IMR-90 (cell line): ENCODE data around the gene TEX22. TPM values are rescaled to one million over a fixed set of nuclear protein-coding genes. Genes with fewer than 3 reads are reported as not detected.
A peak's percentile ranks its signal among the peaks of the same experiment; 100 is the strongest.

Source experiments
- ATAC-seq: fragments of 200-7000 bp; cut with Tn5 transposase; 2 replicates; pipeline ENCODE4 v1.9.1; 2020; ENCODE audit warnings: low read depth, mild to moderate bottlenecking, moderate library complexity
- BruUV-seq: library from RNA; stranded (reverse); fragments of 400-500 nt; replicated peaks from 2 replicates; lab custom pipeline; 2021; lab: Mats Ljungman, UMichigan
- CTCF ChIA-PET: fragments of 300-600 bp; formaldehyde crosslinking; extraction: SDS; loops from one replicate; lab custom pipeline; 2021; ENCODE audit warnings: antibody characterized with exemption; lab: Yijun Ruan, JAX
- POLR2A ChIA-PET: fragments of 300-600 bp; sonication (Branson Sonifier 250); formaldehyde crosslinking; loops from one replicate; lab custom pipeline; 2022; ENCODE audit warnings: antibody characterized with exemption; ENCODE audit not compliant: unreplicated experiment; lab: Charles Lee
- DNase-seq: peaks from one replicate; pipeline ENCODE4 v3.0.0; 2013
- H2AFZ ChIP-seq: replicated peaks from 2 replicates; pipeline ENCODE3; 2013; ENCODE audit warnings: low read length, mild to moderate bottlenecking; ENCODE audit not compliant: poor library complexity
- H2AK5ac ChIP-seq: 2 replicates; pipeline ENCODE4 v1.6.1; 2013; ENCODE audit warnings: low read depth, low read length, inconsistent platforms
- H2AK9ac ChIP-seq: replicated peaks from 2 replicates; pipeline ENCODE3; 2013; ENCODE audit warnings: mild to moderate bottlenecking, low read depth, low read length, moderate library complexity; ENCODE audit not compliant: poor library complexity
- H2BK120ac ChIP-seq: 2 replicates; pipeline ENCODE4 v1.6.1; 2013; ENCODE audit warnings: low read depth, low read length, inconsistent platforms
- H2BK15ac ChIP-seq: 3 replicates; pipeline ENCODE4 v1.6.1; 2013; ENCODE audit warnings: low read depth, low read length, inconsistent platforms
- H2BK20ac ChIP-seq: 2 replicates; pipeline ENCODE4 v1.6.1; 2013; ENCODE audit warnings: low read depth, mild to moderate bottlenecking, inconsistent platforms, low read length, moderate library complexity
- H2BK5ac ChIP-seq: 2 replicates; pipeline ENCODE4 v1.6.1; 2013; ENCODE audit warnings: mild to moderate bottlenecking, low read depth, low read length, inconsistent platforms; ENCODE audit not compliant: poor library complexity, severe bottlenecking
- H3K14ac ChIP-seq: replicated peaks from 2 replicates; pipeline ENCODE4 v1.6.1; 2013; ENCODE audit warnings: low read depth, low read length, inconsistent platforms
- H3K18ac ChIP-seq: 2 replicates; pipeline ENCODE4 v1.6.1; 2013; ENCODE audit warnings: low read depth, low read length, control low read depth
- H3K23ac ChIP-seq: 2 replicates; pipeline ENCODE4 v1.6.1; 2013; ENCODE audit warnings: low read depth, low read length, inconsistent platforms
- H3K27ac ChIP-seq: 2 replicates; pipeline ENCODE4 v1.5.1; 2013; ENCODE audit warnings: mild to moderate bottlenecking, control low read depth, low read length; ENCODE audit not compliant: insufficient read depth
- H3K27me3 ChIP-seq: 2 replicates; pipeline ENCODE4 v1.6.1; 2013; ENCODE audit warnings: low read length; ENCODE audit not compliant: control insufficient read depth, insufficient read depth
- H3K36me3 ChIP-seq: 2 replicates; pipeline ENCODE4 v1.6.1; 2013; ENCODE audit warnings: low read length, mixed read lengths; ENCODE audit not compliant: control insufficient read depth, insufficient read depth
- H3K4ac ChIP-seq: 2 replicates; pipeline ENCODE4 v1.6.1; 2013; ENCODE audit warnings: low read depth, low read length, inconsistent platforms
- H3K4me1 ChIP-seq: 2 replicates; pipeline ENCODE4 v1.6.1; 2013; ENCODE audit warnings: low read length, mixed read lengths; ENCODE audit not compliant: control insufficient read depth, insufficient read depth
- H3K4me2 ChIP-seq: 2 replicates; pipeline ENCODE4 v1.6.1; 2013; ENCODE audit warnings: low read depth, mild to moderate bottlenecking, control low read depth, low read length, moderate library complexity
- H3K4me3 ChIP-seq: 2 replicates; pipeline ENCODE4 v1.5.1; 2013; ENCODE audit warnings: low read depth, mild to moderate bottlenecking, control low read depth, low read length, moderate library complexity; ENCODE audit not compliant: insufficient read depth
- H3K56ac ChIP-seq: 2 replicates; pipeline ENCODE4 v1.6.1; 2013; ENCODE audit warnings: low read length, inconsistent platforms; ENCODE audit not compliant: insufficient read depth; ENCODE audit errors: extremely low read depth
- H3K79me1 ChIP-seq, 2 experiments: 2 replicates each; pipeline ENCODE4 v1.6.1; 2013; ENCODE audit warnings: low read length in 2 of 2, inconsistent platforms in 1 of 2, low read depth in 1 of 2
- H3K9ac ChIP-seq: 2 replicates; pipeline ENCODE4 v1.6.1; 2013; ENCODE audit warnings: low read depth, low read length, control low read depth
- H3K9me1 ChIP-seq: 2 replicates; pipeline ENCODE4 v1.6.1; 2013; ENCODE audit warnings: low read length, inconsistent platforms; ENCODE audit not compliant: insufficient read depth
- H3K9me3 ChIP-seq: 2 replicates; pipeline ENCODE4 v1.6.1; 2013; ENCODE audit warnings: low read length; ENCODE audit not compliant: control insufficient read depth, insufficient read depth
- H4K20me1 ChIP-seq: 2 replicates; pipeline ENCODE4 v1.6.1; 2013; ENCODE audit warnings: low read length, inconsistent platforms; ENCODE audit not compliant: insufficient read depth
- H4K5ac ChIP-seq: 2 replicates; pipeline ENCODE4 v1.6.1; 2013; ENCODE audit warnings: mild to moderate bottlenecking, low read depth, low read length, control low read depth
- H4K8ac ChIP-seq, 2 experiments: 2 replicates each; pipeline ENCODE4 v1.6.1; 2013; ENCODE audit warnings: low read depth in 2 of 2, low read length in 2 of 2, control low read depth in 1 of 2, inconsistent platforms in 1 of 2
- H4K91ac ChIP-seq: 2 replicates; pipeline ENCODE4 v1.6.1; 2013; ENCODE audit warnings: low read depth, low read length, inconsistent platforms; ENCODE audit not compliant: insufficient read depth
- BHLHE40 ChIP-seq: fragments of 150-350 bp; IDR thresholded peaks from 2 replicates; pipeline ENCODE4 v1.6.1; 2016; ENCODE audit warnings: mild to moderate bottlenecking, low read depth, low read length
- CEBPB ChIP-seq: IDR thresholded peaks from 2 replicates; pipeline ENCODE4 v1.6.1; 2012; ENCODE audit warnings: low read depth, low read length, improper control_type of control experiment
- CHD1 ChIP-seq: IDR thresholded peaks from 2 replicates; pipeline ENCODE4 v1.6.1; 2012; ENCODE audit warnings: low read depth, low read length, improper control_type of control experiment
- CTCF ChIP-seq: conservative IDR thresholded peaks from 2 replicates; pipeline ENCODE4 v1.5.1; 2012; ENCODE audit warnings: mild to moderate bottlenecking, low read depth, low read length, improper control_type of control experiment
- ELK1 ChIP-seq: fragments of 150-350 bp; IDR thresholded peaks from 2 replicates; pipeline ENCODE4 v1.6.1; 2016; ENCODE audit warnings: low read depth, mild to moderate bottlenecking, low read length, moderate library complexity, borderline replicate concordance
- FOS ChIP-seq: fragments of 150-350 bp; IDR thresholded peaks from 2 replicates; pipeline ENCODE4 v1.6.1; 2016; ENCODE audit warnings: low read depth, low read length
- MAFK ChIP-seq: IDR thresholded peaks from 2 replicates; pipeline ENCODE4 v1.6.1; 2012; ENCODE audit warnings: low read depth, low read length, improper control_type of control experiment
- MAZ ChIP-seq: IDR thresholded peaks from 2 replicates; pipeline ENCODE4 v1.6.1; 2012; ENCODE audit warnings: low read depth, mild to moderate bottlenecking, low read length, improper control_type of control experiment, moderate library complexity, borderline replicate concordance
- NFE2L2 ChIP-seq: fragments of 150-350 bp; IDR thresholded peaks from 2 replicates; pipeline ENCODE4 v1.6.1; 2016; ENCODE audit warnings: low read depth, mild to moderate bottlenecking, low read length
- POLR2A ChIP-seq: IDR thresholded peaks from 2 replicates; pipeline ENCODE4 v1.6.1; 2012; ENCODE audit warnings: mild to moderate bottlenecking, low read depth, low read length
- RAD21 ChIP-seq: IDR thresholded peaks from 2 replicates; pipeline ENCODE4 v1.6.1; 2012; ENCODE audit warnings: low read length, improper control_type of control experiment
- RCOR1 ChIP-seq: IDR thresholded peaks from 2 replicates; pipeline ENCODE4 v1.6.1; 2012; ENCODE audit warnings: mild to moderate bottlenecking, low read length, improper control_type of control experiment; ENCODE audit not compliant: insufficient replicate concordance
- RFX5 ChIP-seq: IDR thresholded peaks from 2 replicates; pipeline ENCODE4 v1.8.0; 2012; ENCODE audit warnings: low read depth, mild to moderate bottlenecking, low read length, moderate library complexity
- SMC3 ChIP-seq: fragments of 150-350 bp; IDR thresholded peaks from 2 replicates; pipeline ENCODE4 v1.6.1; 2016; ENCODE audit warnings: low read depth, mild to moderate bottlenecking, antibody characterized with exemption, low read length, moderate library complexity
- USF2 ChIP-seq: fragments of 150-350 bp; IDR thresholded peaks from 2 replicates; pipeline ENCODE4 v1.6.1; 2017; ENCODE audit warnings: mild to moderate bottlenecking, antibody characterized with exemption, low read length, low read depth
- WGBS, 2 experiments: methylation state at CpG; one replicate each; pipeline versions ENCODE4 v1.1.5 to v1.1.7; 2013; ENCODE audit warnings: missing lambda C conversion rate in 2 of 2; ENCODE audit not compliant: insufficient read length in 1 of 2; ENCODE audit errors: extremely low coverage in 2 of 2; 5-methylcytosine and 5-hydroxymethylcytosine counted together
- dilution Hi-C: fragments of 300-500 bp; cut with HindIII; formaldehyde crosslinking; loops from one replicate; pipeline ENCODE4 v1.14.3; 2018; ENCODE audit warnings: low sequenced_read_pairs; ENCODE audit not compliant: unreplicated experiment
- in situ Hi-C: fragments of 300-500 bp; cut with MboI; formaldehyde crosslinking; loops from 3 replicates; pipeline ENCODE4 v1.14.3; 2019; ENCODE audit warnings: low sequenced_read_pairs, inconsistent platforms, mixed read lengths
- intact Hi-C: fragments of 100-400 bp; cut with micrococcal nuclease; formaldehyde crosslinking; loops from 2 replicates; pipeline ENCODE4 v1.10.0; 2022
- polyA plus RNA-seq, 3 experiments: library from polyadenylated mRNA; depleted of rRNA; stranded (reverse); fragments of >200 nt; gene quantifications; 2 replicates each; pipeline ENCODE4 v1.2.3, GENCODE V29; 2012; ENCODE audit warnings: low replicate concordance in 1 of 3
- total RNA-seq: library from RNA; depleted of rRNA; stranded (reverse); fragments of >200 nt; gene quantifications from 2 replicates; pipeline ENCODE4 v1.2.3, GENCODE V29; 2012

TEX22 gene
- total and polyA plus RNA-seq, 2 of the 4 experiments (the other 2 are of a cell fraction), result 0.10 to 0.18 TPM

GRCh38 chr14:105397350-105397931 lies 897 bp upstream of the TEX22 start:
- Histone ChIP-seq H3K27me3 (no peaks in the 10 kb centered on the region), H2AK5ac (peak overlapping the region; percentile 27; the same call in 1 of the 2 replicates), H3K27ac (peak overlapping the region; percentile 97; the same call in 1 of the 2 replicates), H4K20me1 (no peaks in the 10 kb centered on the region), H3K9ac (no peak overlapping the region), H3K4me1 (peaks cover 5% of the 10 kb centered on the region; the same call in 1 of the 2 replicates), H3K18ac (no peak overlapping the region), H3K56ac (no peak overlapping the region), H3K4ac (peak overlapping the region; percentile 86), H4K8ac (peak overlapping the region; percentile 93 to 98), H3K79me1 (peaks cover 22 to 30% of the 10 kb centered on the region in 2 experiments), H2BK20ac (peak overlapping the region; percentile 35; the same call in 1 of the 2 replicates), H2AK9ac (peak overlapping the region; percentile 66), H3K4me2 (peak overlapping the region; percentile 77), H3K9me3 (peaks cover 9% of the 10 kb centered on the region), H4K91ac (peak overlapping the region; percentile 85), H3K9me1 (no peaks in the 10 kb centered on the region), H4K5ac (peak overlapping the region; percentile 99), H2BK15ac (no peak overlapping the region; the same call in 2 of the 3 replicates), H3K4me3 (no peak overlapping the region; the same call in 1 of the 2 replicates), H2BK120ac (peak overlapping the region; percentile 0; the same call in 1 of the 2 replicates), H2BK5ac (peak overlapping the region; percentile 92), H3K23ac (peak overlapping the region; percentile 93), H3K14ac (peak overlapping the region; percentile 43), H2AFZ (peak overlapping the region; percentile 99), H3K36me3 (peaks cover 16% of the 10 kb centered on the region)
- in situ Hi-C loops (no loop called here), dilution Hi-C loops (no loop called here), intact Hi-C loops (no loop called here)
- no peak for DNase-seq
- no peak for TF ChIP-seq RCOR1
- no peak for TF ChIP-seq NFE2L2
- TF ChIP-seq MAZ, result no peak
- TF ChIP-seq MAFK, result no peak
- TF ChIP-seq RAD21, result no peak
- TF ChIP-seq BHLHE40, result no peak
- TF ChIP-seq SMC3, result no peak
- no peak for TF ChIP-seq ELK1
- TF ChIP-seq POLR2A, result no peak
- no peak for TF ChIP-seq FOS
- no peak for TF ChIP-seq CTCF
- TF ChIP-seq CHD1, result no peak
- no peak for TF ChIP-seq RFX5
- no peak for TF ChIP-seq CEBPB
- TF ChIP-seq USF2, result no peak
- WGBS, 2 experiments, result no CpG with 5 or more reads among the region's 13 CpGs
- ChIA-PET CTCF (no interaction called here), POLR2A (no interaction called here)
- no TSS peak for BruUV-seq
- ATAC-seq, result no peak
